Measurements from ENCODE around the gene RNF44.

RNF44 gene

GRCh38 chr5:176536902-176537553 lies at the start of gene RNF44:
Gene RNF44, minus strand, starts transcription at chr5:176537402. Its CDS starts 4,930 bp downstream, at chr5:176532472.
- peak; percentile 79 for DNase-seq

GRCh38 chr5:176583076-176583475 lies 45.9 kb upstream of the RNF44 start:
- DNase-seq, result no peak

GRCh38 chr5:176581361-176581760 lies 44.2 kb upstream of the RNF44 start:
- no peak for DNase-seq

DNA sequence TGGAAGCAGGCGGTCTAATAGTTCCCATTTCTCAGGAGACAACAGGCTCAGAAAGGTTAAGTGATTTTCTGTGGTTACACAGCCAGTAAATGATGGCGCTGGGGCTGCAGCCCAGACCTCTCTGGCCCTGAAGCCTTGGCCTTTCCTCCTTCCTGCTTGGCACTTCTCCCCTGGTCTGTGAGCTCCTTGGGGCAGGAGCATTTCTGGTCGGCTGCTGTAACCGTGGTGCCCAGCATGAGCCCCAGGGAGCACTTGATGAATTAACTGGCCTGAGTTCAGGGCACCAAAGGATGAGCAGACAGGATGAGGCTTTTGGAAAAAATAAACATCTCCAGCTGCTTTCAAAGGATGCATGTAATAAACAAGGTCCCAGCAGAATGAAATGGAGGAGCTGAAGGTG lies 42.1 kb upstream of the RNF44 start:
- no peak for DNase-seq

DNA sequence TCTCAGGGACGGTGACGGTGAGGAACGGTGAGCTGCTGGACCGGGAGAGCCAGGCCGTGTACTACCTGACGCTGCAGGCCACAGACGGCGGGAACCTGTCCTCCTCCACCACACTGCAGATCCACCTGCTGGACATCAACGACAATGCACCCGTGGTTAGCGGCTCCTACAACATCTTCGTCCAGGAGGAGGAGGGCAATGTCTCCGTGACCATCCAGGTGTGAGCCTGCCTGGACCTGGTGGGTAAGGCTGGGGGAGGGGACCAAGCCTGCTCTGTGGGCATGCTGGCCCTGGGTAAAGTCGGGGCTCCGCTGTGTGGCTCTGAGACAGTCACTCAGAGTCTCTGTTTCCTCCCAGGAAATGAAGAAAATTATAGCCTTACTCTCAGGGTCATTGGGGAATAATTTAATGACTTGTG lies 41.2 kb upstream of the RNF44 start:
- DNase-seq, result no peak

GRCh38 chr5:176577312-176578176 lies 40.3 kb upstream of the RNF44 start:
- DNase-seq, result no peak

- no peak for DNase-seq
Observed at GRCh38 chr5:176575488-176576422, 38.6 kb upstream of the RNF44 start.

GRCh38 chr5:176575066-176575465 lies 37.9 kb upstream of the RNF44 start:
- DNase-seq, result no peak

DNA sequence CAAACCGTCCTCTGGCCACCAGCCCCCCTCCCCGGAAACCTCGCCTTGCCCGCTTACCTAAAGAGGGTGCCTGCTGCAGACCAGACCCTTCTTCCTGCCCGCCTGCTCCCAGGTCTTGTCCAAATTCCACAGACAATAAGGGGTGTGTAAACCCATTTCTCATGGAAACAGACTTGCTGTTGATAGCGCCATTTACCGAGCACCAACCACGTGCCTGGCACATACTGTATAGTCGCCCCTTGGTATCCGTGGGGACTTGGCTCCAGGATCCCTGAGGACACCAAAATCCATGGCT lies 37.0 kb upstream of the RNF44 start:
- no peak for DNase-seq

- no peak for DNase-seq
Observed at GRCh38 chr5:176573564-176574296, 36.5 kb upstream of the RNF44 start.

DNA sequence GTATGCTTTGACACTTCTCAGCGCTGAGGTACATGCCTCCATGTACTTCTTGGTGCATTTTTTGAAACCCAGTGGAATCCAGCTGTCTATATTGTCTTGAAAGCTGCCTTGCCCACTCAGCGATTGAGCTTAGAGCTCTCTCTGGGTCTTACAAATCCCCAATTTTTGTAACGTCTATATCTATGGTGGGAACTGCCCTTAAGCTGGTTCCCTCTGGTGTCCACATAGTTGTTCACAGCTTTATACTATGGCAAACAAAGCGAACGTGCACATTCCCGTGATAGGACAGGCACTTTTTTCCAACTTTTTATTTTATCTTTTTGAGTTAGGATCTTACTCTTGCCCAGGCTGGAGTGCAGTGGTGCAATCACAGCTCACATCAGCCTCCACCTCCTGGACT lies 32.8 kb upstream of the RNF44 start:
- DNase-seq, result no peak

- no peak for DNase-seq
Observed at GRCh38 chr5:176568657-176569056, 31.5 kb upstream of the RNF44 start.

DNA sequence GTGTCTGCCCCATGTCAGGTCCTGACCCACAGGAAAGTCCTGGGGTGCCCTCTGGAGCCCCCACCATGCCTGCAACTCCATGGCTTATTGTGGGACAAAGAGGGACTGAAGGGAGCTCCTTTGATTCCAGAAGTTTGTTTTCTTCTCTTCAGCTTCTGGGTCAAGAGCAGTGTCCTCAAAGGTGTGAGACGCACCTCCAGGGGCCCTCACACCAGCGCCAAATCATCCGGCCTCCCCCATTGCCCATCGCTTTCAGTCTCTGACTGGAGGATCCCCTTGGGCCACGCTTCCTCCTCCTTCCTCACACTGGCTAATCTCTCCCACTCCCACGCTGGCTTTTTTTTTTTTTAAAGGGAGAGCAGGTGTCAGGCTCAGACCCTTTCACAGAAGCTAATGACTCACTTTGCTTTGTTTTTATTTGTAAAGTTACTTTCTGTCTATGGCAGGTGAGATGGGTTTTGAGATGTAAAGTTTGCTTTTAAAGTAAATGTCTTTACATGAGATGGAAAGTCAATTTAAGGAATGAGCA lies 28.6 kb upstream of the RNF44 start:
- DNase-seq, result no peak

- no peak for DNase-seq
Observed at GRCh38 chr5:176564002-176564401, 26.8 kb upstream of the RNF44 start.

- DNase-seq, result no peak
Observed at GRCh38 chr5:176562189-176562588, 25.0 kb upstream of the RNF44 start.

- no peak for DNase-seq
Observed at GRCh38 chr5:176561259-176561658, 24.1 kb upstream of the RNF44 start.

DNA sequence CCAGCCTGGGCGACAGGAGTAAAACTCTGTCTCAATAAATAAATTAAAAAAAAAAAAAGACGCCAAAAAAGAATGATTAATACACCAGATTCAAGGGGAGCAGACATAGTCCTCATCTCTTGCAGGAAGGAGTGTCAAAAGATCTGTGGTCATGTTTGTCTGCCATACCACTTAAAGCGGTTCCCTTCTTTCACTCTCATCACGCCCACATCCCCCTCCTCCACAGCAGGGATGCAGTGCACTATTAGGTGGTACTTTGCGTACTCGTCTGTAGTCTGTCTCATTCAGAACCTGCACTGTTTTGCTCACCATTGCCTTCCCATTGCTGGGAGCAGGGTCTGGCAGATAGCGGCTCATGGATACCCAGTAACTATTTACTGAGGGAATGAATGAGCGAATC lies 23.2 kb upstream of the RNF44 start:
- no peak for DNase-seq

DNA sequence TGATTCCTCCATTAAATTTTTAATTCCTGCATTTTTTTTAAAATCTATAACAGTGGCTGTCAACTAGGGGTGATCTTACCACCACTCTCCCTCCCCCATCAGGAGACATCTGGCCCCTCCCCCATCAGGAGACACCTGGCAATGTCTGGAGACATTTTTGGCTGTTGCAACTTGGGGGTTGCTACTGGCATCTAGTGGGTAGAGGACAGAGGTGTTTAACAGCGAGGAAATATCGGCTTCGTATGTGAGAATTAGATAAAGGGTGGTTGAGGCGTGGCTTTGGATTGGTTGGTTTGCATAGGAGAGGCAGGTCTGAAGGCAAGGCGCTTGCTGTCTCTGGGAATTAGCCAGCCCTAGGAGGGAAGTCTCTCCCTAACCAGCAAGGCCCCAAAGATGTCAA lies 22.5 kb upstream of the RNF44 start:
- DNase-seq, result no peak

DNA sequence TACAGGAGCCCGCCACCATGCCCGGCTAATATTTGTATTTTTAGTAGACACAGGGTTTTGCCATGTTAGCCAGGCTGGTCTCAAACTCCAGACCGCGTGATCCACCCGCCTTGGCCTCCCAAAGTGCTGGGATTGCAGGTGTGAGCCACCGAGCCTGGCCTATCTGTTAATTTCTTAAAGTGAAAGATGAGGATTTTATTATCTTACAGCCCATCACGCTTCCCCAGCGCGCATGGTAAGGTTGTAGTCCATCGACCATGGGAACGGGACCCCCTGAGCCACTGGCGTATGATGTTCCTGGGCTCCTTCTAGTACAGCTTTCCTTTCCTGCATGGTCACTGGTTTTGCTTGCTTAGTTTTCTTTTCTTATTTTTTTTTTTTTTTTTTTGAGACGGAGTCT lies 20.6 kb upstream of the RNF44 start:
- no peak for DNase-seq

DNA sequence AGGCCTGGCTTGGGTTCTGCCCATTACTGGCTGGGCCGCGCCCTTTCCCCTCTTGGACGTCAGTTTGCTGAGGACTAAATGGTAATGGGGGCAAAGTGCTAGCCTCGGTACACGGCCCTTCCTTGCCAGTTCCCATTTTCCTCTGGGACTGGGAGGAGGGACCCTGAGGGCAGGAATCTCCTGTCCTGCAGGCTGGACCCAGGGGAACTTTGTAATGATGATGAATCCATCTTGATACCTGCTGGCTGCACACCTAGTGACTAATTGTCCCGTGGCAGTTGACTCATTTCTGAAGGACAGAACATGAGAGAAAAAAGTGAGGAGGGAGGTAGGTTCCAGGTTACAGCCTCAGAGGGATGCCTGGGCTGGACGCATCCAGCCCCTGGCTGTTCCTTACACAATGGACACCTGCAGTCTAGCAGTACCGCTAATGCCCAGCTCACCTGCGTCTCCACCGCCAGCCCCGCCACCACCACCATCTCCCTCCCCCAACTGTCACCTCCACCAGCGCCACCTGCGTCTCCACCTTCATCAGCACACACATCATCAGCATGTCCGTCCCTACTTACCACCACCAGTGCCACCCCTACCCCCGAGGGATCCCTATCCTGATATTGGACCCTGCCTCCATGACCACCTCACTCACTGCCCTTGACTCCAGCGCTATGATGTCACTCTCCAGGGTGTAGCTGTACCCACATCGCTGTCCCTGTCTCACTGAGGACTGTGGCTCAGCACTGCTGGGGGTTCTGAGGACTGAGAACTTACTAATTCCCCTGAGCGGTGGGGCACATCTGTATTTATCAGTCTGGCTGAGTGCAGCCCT lies 16.3 kb upstream of the RNF44 start:
- DNase-seq, result no peak

DNA sequence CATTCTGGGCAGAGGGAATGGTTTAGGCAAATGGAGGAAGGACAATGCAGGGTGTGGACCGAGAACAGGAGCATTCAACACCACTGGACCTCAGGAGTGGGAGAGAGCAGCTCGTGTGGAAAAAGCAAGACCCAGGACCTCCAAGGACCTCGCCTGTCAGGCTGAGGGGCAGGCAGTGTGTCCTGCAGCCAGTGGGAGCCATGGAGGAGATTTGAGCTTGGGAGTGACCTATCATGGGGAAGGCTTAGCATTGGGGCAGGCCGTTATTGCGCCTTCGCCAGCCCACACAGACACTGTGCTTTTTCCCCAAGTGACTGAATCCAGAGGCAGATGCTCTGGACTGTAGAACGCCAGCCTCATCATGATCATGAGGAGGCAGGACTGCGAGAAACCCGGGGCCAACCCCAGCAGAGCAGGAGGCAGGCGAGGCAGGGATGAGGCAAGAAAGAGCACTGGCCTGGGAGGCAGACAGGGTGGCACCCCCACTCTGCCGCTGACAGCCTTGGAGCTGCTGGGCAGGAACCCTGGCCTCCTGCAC lies 15.2 kb upstream of the RNF44 start:
- DNase-seq, result no peak
